ENCODE results near the gene PCDH9. TPM values are rescaled to one million over a fixed set of nuclear protein-coding genes. Genes with fewer than 3 reads are reported as not detected.
A peak's percentile ranks its signal among the peaks of the same experiment; 100 is the strongest.
"Not testable (repeated sequence)": the region's sequence is repeated elsewhere in the genome, so short reads cannot be mapped to it uniquely, and the experiment has no call there.

PCDH9 gene
- polyA plus RNA-seq, 1 donor = 2.1 TPM

- no peak for DNase-seq (ENCODE audit: low read depth)
Observed at GRCh38 chr13:67125681-67126080, 104.5 kb downstream of the PCDH9 start.

DNA sequence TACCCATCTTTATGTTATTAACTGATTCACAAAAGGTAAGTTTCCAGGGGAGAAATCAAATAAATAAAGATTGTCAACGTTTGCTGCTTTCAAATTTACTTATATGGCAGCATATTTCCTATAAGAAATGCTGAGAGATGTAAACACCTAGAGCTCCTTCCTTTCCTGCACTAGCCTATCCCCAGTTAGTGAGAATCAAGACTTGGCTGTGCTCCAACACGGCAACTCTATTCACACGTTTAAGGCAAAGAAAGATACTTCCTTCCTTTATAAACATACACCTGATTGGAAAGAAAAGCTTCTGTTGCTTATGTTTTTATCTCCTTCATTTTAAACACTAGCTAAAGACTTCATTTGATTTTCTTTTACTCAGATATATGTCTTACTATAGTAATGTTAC, 107.0 kb downstream of the PCDH9 start:
- DNase-seq (ENCODE audit: low read depth) = no peak

GRCh38 chr13:67122251-67122650, 107.9 kb downstream of the PCDH9 start:
- no peak for DNase-seq (ENCODE audit: low read depth)

GRCh38 chr13:67120872-67121531, 109.1 kb downstream of the PCDH9 start:
- no peak for DNase-seq (ENCODE audit: low read depth)

DNA sequence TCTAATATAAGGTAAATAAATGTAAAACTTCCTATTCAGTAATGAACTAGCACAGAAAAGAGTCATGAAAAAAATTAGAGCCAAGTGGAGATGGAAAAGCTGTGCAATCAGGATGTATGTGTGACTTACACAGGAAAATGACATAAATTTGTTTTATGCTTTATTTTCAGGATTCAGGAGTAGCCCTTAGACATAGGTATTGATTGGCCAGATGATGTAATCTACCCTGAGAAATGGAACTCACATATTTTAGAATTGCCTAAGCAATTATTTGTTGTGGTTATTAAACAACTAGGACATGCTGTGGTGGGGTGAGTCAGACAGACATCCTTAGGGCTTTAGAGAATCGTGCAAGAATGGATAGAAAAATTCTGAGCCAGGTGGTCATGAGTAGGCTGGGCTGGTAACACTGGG, 110.6 kb downstream of the PCDH9 start:
- DNase-seq (ENCODE audit: low read depth) = no peak

GRCh38 chr13:67118277-67118676, 111.9 kb downstream of the PCDH9 start:
- no peak for DNase-seq (ENCODE audit: low read depth)

DNA sequence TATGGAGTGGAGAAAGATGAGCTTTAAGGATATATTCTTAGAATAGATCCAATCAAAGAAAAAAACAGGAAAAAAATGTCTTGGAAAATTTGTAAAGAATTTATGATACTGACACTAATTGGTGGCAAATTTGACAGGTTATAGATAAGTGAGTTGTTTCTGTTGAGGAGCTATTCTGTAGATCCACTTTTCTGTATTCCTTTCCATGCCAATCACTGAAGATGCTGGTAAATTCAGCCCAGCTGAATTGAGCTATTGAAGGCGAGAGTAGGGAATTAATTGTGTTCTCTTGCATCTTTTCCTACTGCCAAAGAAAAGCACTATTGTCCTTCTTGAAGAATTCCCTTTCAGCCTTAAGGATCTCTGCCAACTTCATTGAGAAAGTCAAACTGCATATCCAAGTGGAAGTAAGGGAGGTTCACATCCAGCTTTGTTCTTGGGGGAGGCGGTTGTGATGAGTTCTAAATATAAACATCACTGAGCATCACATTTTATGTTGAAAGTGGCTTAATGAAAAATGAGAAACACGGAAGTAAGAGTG, 113.1 kb downstream of the PCDH9 start:
- no peak for DNase-seq (ENCODE audit: low read depth)

DNA sequence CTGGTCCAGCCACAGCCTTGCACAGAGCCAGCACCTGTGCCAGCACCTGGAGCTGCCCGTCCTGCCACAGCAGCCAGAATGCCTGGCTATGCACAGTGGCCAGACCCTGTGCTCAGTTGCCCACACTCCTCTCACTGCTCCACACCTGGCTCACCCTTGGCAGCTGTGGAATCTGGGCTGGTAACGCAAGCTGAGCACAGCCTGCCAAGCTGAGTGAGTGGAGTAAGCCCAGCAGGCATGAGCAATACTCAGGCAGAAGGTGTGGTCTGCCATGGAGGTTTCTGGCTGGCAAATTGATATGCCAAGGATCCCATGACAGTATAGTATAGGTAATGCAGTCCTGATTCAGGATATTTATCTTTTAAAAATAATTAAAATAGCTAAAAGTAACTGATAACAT, 122.2 kb downstream of the PCDH9 start:
- DNase-seq (ENCODE audit: low read depth) = no peak

GRCh38 chr13:67106502-67107057, 123.6 kb downstream of the PCDH9 start:
- no peak for DNase-seq (ENCODE audit: low read depth)

DNA sequence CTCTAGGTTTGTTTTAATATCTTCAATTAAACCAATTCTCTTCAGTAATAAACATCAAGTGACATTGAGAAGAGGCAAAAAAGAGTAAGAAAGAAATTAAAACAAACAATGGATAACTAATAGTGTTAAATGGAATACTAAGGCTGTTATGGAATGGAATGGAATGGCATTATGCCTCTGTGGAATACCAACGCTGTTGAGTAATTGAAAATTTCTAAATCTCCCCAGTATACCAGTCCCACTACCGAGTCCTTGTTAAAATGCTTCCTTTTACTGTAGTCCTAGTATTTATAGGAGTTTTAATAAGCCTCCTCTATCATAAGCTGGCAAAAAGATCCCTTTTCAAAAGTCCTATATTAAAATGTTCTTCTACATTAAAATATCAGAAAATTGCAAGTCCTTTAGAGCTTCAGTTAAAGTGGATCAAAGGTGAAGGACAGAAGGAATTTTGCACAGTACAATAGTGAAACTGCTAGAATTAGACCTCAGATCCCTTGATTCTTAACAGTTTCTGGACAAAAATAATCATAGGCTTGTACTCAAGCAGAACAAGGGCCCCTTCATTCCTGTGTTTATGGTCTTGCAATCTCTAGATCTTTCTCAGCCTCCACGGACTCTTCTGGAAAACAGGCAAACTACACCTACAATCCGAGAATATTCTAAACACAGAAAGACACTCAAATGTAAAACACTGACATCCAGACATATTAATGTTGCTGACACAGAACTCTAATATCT, 128.2 kb downstream of the PCDH9 start:
- no peak for DNase-seq (ENCODE audit: low read depth)

- no peak for DNase-seq (ENCODE audit: low read depth)
Observed at GRCh38 chr13:67100730-67101129, 129.4 kb downstream of the PCDH9 start.

DNA sequence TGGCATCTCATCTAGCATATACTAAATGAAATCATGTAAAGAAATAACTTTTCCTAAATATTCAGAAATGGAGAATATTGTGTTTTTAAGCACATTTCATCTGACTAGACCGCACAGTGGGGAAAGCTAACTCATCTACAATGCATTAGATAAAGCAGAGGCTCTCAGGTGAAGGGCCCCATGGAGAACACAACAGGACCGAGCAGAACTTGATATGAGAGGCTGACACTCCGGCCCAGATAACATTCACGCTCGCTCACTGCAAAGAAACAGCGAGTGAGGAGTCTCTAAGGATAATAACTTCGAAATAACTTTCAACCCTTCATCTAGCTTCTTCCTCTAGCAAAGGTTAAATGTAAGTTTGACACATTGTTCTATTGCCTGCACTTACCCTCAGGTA, 130.6 kb downstream of the PCDH9 start:
- no peak for DNase-seq (ENCODE audit: low read depth)

DNA sequence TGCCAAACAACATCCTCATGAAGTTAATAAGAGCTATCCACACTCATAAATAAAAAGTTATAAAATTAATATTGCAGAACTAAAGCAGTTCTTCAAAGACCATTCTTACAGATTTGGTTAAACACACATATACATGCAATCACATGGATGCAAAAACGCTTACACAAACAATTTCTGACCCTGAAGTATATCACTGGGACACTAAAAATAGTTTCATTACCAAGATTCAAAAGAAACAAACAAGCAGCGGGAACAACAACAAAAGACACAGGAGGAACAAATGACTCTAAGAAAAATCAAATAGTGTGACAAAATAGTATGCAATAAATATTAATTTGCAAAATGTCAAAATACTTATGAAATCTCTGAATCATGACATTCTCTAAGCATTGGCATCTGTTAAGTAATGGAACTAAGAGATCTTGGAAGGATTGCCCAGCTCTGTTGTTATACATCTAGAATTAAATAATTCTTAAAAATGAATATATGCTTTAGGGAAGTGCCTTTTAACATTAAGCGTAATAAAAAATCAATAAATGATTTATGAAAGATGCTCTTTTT, 132.2 kb downstream of the PCDH9 start:
- no peak for DNase-seq (ENCODE audit: low read depth)

GRCh38 chr13:67096893-67097292, 133.2 kb downstream of the PCDH9 start:
- not testable (repeated sequence) for DNase-seq (ENCODE audit: low read depth)

DNA sequence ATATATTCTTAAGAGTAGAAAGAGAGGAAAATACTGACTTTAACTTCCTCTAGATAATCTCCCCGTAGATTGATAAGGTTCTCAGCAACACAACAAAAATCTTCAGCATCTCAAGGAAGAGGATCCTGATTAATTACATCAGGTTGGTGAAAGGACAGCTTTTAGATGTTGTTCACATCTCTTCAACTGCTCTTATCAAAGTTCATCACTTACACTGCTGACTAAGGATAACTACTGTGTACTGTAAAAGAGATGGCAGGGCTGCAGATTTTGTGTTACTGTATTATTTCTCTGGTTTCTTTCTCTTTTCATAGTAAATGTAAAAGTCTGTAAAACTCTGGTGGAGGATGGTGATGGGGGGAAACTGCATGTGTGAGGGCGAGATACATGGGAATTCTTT, 133.7 kb downstream of the PCDH9 start:
- DNase-seq (ENCODE audit: low read depth) = no peak

DNA sequence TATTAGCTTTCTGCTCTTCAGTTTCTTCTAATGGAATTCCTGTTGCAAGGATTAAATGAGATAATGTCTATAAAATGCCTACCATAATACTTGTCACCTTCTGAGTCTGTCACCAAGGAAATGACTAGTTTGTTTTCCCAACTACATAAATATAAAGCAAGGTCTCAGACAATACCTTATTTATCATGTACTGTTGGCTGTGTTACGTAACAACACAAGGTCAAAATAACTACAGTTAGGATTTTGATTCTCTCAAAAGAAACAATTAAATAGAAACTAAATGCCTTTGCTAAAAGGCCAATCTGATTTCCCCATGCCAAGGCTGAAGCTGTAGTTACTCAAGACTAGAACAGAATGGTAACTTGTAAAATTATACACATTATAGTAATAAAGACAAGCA, 134.5 kb downstream of the PCDH9 start:
- no peak for DNase-seq (ENCODE audit: low read depth)

DNA sequence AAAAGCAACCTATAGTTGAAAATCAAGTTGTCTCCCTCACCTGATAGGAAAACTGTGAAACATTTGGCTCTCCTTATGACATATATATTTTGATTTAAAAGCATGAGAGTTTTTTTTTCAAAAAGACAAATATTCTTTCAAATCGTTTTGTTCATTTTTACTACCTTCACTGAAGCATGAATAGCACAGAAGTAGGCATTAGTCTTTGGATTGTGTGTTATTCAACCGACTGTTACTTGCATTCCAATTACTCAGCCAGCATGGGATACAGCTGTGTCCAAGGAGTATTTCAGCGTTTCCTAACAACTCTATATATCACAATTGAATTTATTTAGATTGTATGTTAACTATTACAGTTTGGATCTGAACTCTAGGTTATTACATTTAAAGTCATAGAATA, 135.2 kb downstream of the PCDH9 start:
- DNase-seq (ENCODE audit: low read depth) = no peak

DNA sequence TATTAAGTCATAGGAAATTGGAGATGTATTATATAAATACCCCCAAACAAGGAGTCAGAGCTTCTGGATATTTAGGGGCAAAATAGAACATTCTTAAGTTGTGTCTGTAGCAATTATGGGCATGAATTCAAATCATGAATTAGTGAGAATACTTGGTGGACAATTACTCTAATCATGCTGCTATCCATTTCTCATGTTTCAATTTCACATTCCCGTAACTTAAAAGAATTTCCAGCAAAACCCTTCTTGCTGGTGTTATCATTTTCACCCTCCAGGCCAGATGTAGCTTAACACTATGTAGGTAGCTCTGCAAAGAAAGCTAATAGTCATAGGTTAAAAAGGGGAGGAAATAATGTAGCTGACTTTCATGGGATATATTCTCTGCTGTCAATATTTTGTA, 136.1 kb downstream of the PCDH9 start:
- DNase-seq (ENCODE audit: low read depth) = no peak

- DNase-seq (ENCODE audit: low read depth) = no peak
Observed at GRCh38 chr13:67091603-67092002, 138.5 kb downstream of the PCDH9 start.

DNA sequence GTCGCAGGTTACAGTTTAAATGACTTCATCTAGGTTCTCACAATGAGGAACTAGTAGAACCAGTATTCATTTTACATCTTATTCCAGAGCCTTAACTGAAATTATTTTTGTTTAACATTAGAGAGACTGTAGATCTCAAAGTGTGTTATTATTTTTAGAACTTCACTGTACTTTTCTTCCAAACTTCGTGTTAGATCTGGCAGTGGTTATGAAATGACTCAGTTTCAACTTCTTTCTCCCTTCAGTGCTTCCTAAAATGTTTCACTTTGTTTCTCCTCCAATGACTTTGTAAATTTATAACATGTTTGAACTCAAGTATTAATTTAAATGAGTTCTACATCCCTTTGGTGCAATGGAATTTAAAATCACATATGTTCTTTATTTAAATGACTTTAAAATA, 139.3 kb downstream of the PCDH9 start:
- peak; percentile 6 for DNase-seq (ENCODE audit: low read depth)

GRCh38 chr13:67087527-67087926, 142.6 kb downstream of the PCDH9 start:
- peak; percentile 14 for DNase-seq (ENCODE audit: low read depth)

GRCh38 chr13:67086260-67086659, 143.9 kb downstream of the PCDH9 start:
- no peak for DNase-seq (ENCODE audit: low read depth)

- no peak for DNase-seq (ENCODE audit: low read depth)
Observed at GRCh38 chr13:67084066-67084465, 146.1 kb downstream of the PCDH9 start.
